ENCODE results near the gene ZNF805. TPM values are rescaled to one million over a fixed set of nuclear protein-coding genes. Genes with fewer than 3 reads are reported as not detected.

ZNF805 gene
- total and polyA plus RNA-seq, 2 donors (not counting 3 experiments of a cell fraction or from before 2014, with no cell fraction given) = 1.6 to 8.6 TPM

GRCh38 chr19:57212109-57212508 lies 28.3 kb upstream of the ZNF805 start:
- Histone ChIP-seq H3K9me3 (replicated peaks; ENCODE audit: control insufficient read depth, insufficient read depth, low read length) (peaks cover 2% of the 10 kb centered on the region), H3K27me3 (ENCODE audit: control insufficient read depth in 2 of 2, insufficient read depth in 2 of 2, low read length in 2 of 2) (no peaks in the 10 kb centered on the region), H4K20me1 (replicated peaks; ENCODE audit: control insufficient read depth, extremely low read depth, insufficient read depth, low read length) (no peaks in the 10 kb centered on the region), H3K27ac (ENCODE audit: insufficient read depth, low read depth, low read length) (no peak overlapping the region), H3K4me2 (ENCODE audit: insufficient read depth, low read length) (no peak overlapping the region), H3K9ac (replicated peaks; ENCODE audit: extremely low read depth, insufficient read depth, low read length) (no peak overlapping the region), H3K79me2 (ENCODE audit: control insufficient read depth, insufficient read depth, low read length) (peaks cover 2% of the 10 kb centered on the region), H2AFZ (ENCODE audit: low read depth, low read length) (no peak overlapping the region), H3K4me3 (replicated peaks in 1 of 3; ENCODE audit: insufficient read depth in 1 of 3, low read depth in 1 of 3, low read length in 3 of 3) (no peak overlapping the region), H3K4me1 (ENCODE audit: control insufficient read depth, extremely low read depth, insufficient read depth, low read length) (no peaks in the 10 kb centered on the region), H3K9me1 (replicated peaks; ENCODE audit: control insufficient read depth, extremely low read depth, insufficient read depth, low read length) (no peaks in the 10 kb centered on the region), H3K36me3 (ENCODE audit: control insufficient read depth in 2 of 2, extremely low read depth in 1 of 2, insufficient read depth in 2 of 2, low read length in 2 of 2) (peaks cover 5 to 33% of the 10 kb centered on the region in 2 experiments)
- FAIRE-seq = no peak
- BruUV-seq (replicated peaks) = no TSS peak
- dilution Hi-C loops (cut with MboI; ENCODE audit: extremely low pct_ligation_motif_present, low sequenced_read_pairs) = no loop called here
- ChIA-PET POLR2A (no interaction called here), CTCF (no interaction called here)
- DNase-seq (ENCODE audit: low read depth, low spot score) = no peak
- intact Hi-C loops (cut with micrococcal nuclease) = no loop called here
- TF ChIP-seq EZH2 (IDR thresholded peaks at IDR 0.05; ENCODE audit: borderline replicate concordance, low read depth, low read length, severe bottlenecking) (no peak), GATA2 (IDR thresholded peaks at IDR 0.05; ENCODE audit: insufficient read depth, insufficient read length, low read depth, low read length) (no peak), MYC (IDR thresholded peaks at IDR 0.05; ENCODE audit: low read depth, low read length) (no peak), CTCF (IDR thresholded peaks at IDR 0.05; ENCODE audit: extremely low read depth in 1 of 2, insufficient read depth in 1 of 2, low read depth in 1 of 2, low read length in 2 of 2) (no peak), JUN (IDR thresholded peaks at IDR 0.05; ENCODE audit: borderline replicate concordance, insufficient read depth, insufficient read length, low read depth) (no peak)
- TF ChIP-seq, protein P1, sequence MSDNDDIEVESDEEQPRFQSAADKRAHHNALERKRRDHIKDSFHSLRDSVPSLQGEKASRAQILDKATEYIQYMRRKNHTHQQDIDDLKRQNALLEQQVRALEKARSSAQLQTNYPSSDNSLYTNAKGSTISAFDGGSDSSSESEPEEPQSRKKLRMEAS (IDR thresholded peaks at IDR 0.05; ENCODE audit: insufficient read depth, insufficient read length) = no peak

All from endothelial cell of umbilical vein (primary cell).